ENCODE results near the gene A2ML1.

- TF ChIP-seq CTCF (IDR thresholded peaks at IDR 0.05) (peak; percentile 36 to 72 (median 54)), POLR2A (IDR thresholded peaks at IDR 0.05) (no peak)
Measured at GRCh38 chr12:8860165-8860961, 37.9 kb downstream of the A2ML1 start.
